GM12875 (cell line): Measurements from ENCODE around the gene NIPBL.
"Not testable (repeated sequence)": the region's sequence is repeated elsewhere in the genome, so short reads cannot be mapped to it uniquely, and the experiment has no call there.

Experiments used
- H3K4me3 ChIP-seq: one replicate; pipeline ENCODE4 v1.5.1; 2011; ENCODE audit warnings: low read depth, low read length, control low read depth
- CTCF ChIP-seq: IDR thresholded peaks from 2 replicates; pipeline ENCODE4 v1.5.1; 2011; ENCODE audit warnings: low read depth, mild to moderate bottlenecking, control low read depth, inconsistent platforms, low read length, moderate library complexity, borderline replicate concordance; ENCODE audit not compliant: insufficient read depth

The NIPBL gene

GRCh38 chr5:36896476-36896875 lies 19.9 kb downstream of the NIPBL start:
- no peak for TF ChIP-seq CTCF
- H3K4me3 ChIP-seq: no peak overlapping the region

- H3K4me3 ChIP-seq: no peak overlapping the region
- no peak for TF ChIP-seq CTCF
Measured at GRCh38 chr5:36897616-36898015, 21.0 kb downstream of the NIPBL start.

- H3K4me3 ChIP-seq: no peak overlapping the region
- TF ChIP-seq CTCF: no peak
Measured at GRCh38 chr5:36899860-36900259, 23.3 kb downstream of the NIPBL start.

- TF ChIP-seq CTCF: no peak
- no peak overlapping the region for H3K4me3 ChIP-seq
Measured at GRCh38 chr5:36900283-36900682, 23.7 kb downstream of the NIPBL start.

- not testable (repeated sequence) for H3K4me3 ChIP-seq
Measured at GRCh38 chr5:36901077-36901476, 24.5 kb downstream of the NIPBL start.

GRCh38 chr5:36901856-36902255 lies 25.3 kb downstream of the NIPBL start:
- no peak for TF ChIP-seq CTCF
- H3K4me3 ChIP-seq: no peak overlapping the region

GRCh38 chr5:36902353-36902752 lies 25.8 kb downstream of the NIPBL start:
- TF ChIP-seq CTCF: no peak
- H3K4me3 ChIP-seq: no peak overlapping the region

GRCh38 chr5:36904677-36905076 lies 28.1 kb downstream of the NIPBL start:
- H3K4me3 ChIP-seq: no peak overlapping the region
- no peak for TF ChIP-seq CTCF
